ENCODE measurements around the gene ATL1. TPM values are rescaled to one million over a fixed set of nuclear protein-coding genes. Genes with fewer than 3 reads are reported as not detected.

ATL1 gene
- total RNA-seq, 1 experiment from 2014 or later, result 1.5 TPM

GRCh38 chr14:50533806-50534205, 26.1 kb upstream of the ATL1 start:
- Histone ChIP-seq H3K4me1 (ENCODE audit: control insufficient read depth, insufficient read depth, low read length) (peaks cover 8% of the 10 kb centered on the region; the same call in 1 of the 2 replicates), H3K27ac (ENCODE audit: low read length) (no peak overlapping the region), H3K4me3 (ENCODE audit: low read depth in 2 of 2, low read length in 2 of 2) (no peak overlapping the region), H3K9me3 (ENCODE audit: control insufficient read depth, insufficient read depth, low read depth, low read length) (no peaks in the 10 kb centered on the region), H3K27me3 (ENCODE audit: control insufficient read depth, insufficient read depth, low read length) (no peaks in the 10 kb centered on the region), H3K36me3 (ENCODE audit: control insufficient read depth, insufficient read depth, low read length) (no peaks in the 10 kb centered on the region)
- in situ Hi-C loops (cut with HindIII; ENCODE audit: low pct_unique_long_range_greater_than_20kb, low sequenced_read_pairs), result no loop called here
- ChIA-PET CTCF (no interaction called here), POLR2A (no interaction called here)
- DNase-seq (ENCODE audit: low read depth, low spot score) (no peak), ATAC-seq (no peak)
- no TSS peak for BruUV-seq (replicated peaks)
- TF ChIP-seq REST (IDR thresholded peaks at IDR 0.05; ENCODE audit: insufficient read depth in 1 of 2, low read depth in 2 of 2, low read length in 1 of 2) (no peak), POLR2AphosphoS5 (IDR thresholded peaks at IDR 0.05; ENCODE audit: low read depth, low read length) (no peak), TCF7L2 (IDR thresholded peaks at IDR 0.05; ENCODE audit: low read depth, low read length) (no peak)
- intact Hi-C loops (cut with micrococcal nuclease; ENCODE audit: unreplicated experiment), result loop anchor here (2.0 to 5.0 kb wide), 2 partner anchors 137 to 213 kb away; partner anchors contain the start of gene CDKL1

- in situ Hi-C loops (cut with HindIII; ENCODE audit: low pct_unique_long_range_greater_than_20kb, low sequenced_read_pairs) (no loop called here), intact Hi-C loops (cut with micrococcal nuclease; ENCODE audit: unreplicated experiment) (loop anchor here (5.0 kb wide), 1 partner anchor 137 kb away; the partner anchor contains the start of gene CDKL1)
- no peak for DNase-seq (ENCODE audit: low read depth, low spot score)
- no peaks in the 10 kb centered on the region for H3K9me3 ChIP-seq (ENCODE audit: control insufficient read depth, insufficient read depth, low read depth, low read length)
- H3K27ac ChIP-seq (ENCODE audit: low read length), result no peak overlapping the region
- CTCF ChIA-PET, result no interaction called here
- no peaks in the 10 kb centered on the region for H3K27me3 ChIP-seq (ENCODE audit: control insufficient read depth, insufficient read depth, low read length)
- H3K4me3 ChIP-seq (ENCODE audit: low read depth in 2 of 2, low read length in 2 of 2), result no peak overlapping the region
- POLR2A ChIA-PET, result no interaction called here
- no peaks in the 10 kb centered on the region for H3K36me3 ChIP-seq (ENCODE audit: control insufficient read depth, insufficient read depth, low read length)
- H3K4me1 ChIP-seq (ENCODE audit: control insufficient read depth, insufficient read depth, low read length), result peaks cover 8% of the 10 kb centered on the region; the same call in 1 of the 2 replicates
- BruUV-seq (replicated peaks), result no TSS peak
- TF ChIP-seq TCF7L2 (IDR thresholded peaks at IDR 0.05; ENCODE audit: low read depth, low read length), result no peak
- TF ChIP-seq REST (IDR thresholded peaks at IDR 0.05; ENCODE audit: insufficient read depth in 1 of 2, low read depth in 2 of 2, low read length in 1 of 2), result no peak
- no peak for TF ChIP-seq SIN3A (IDR thresholded peaks at IDR 0.05; ENCODE audit: borderline replicate concordance, insufficient read depth, low read depth, low read length)
- no peak for TF ChIP-seq POLR2AphosphoS5 (IDR thresholded peaks at IDR 0.05; ENCODE audit: low read depth, low read length)
- TF ChIP-seq CTCF (IDR thresholded peaks at IDR 0.05), result no peak
- ATAC-seq, result no peak
Observed at GRCh38 chr14:50534416-50534815, 25.5 kb upstream of the ATL1 start.

Data from Panc1 (cell line).